ENCODE data around the gene TSC2.
"Not testable (repeated sequence)": the region's sequence is repeated elsewhere in the genome, so short reads cannot be mapped to it uniquely, and the experiment has no call there.

GRCh38 chr16:2135071-2135470 is 87.3 kb downstream of the TSC2 start:
- not testable (repeated sequence) for TF ChIP-seq CTCF, POLR2AphosphoS5, EP300 (IDR thresholded peaks at IDR 0.05)

Data from upper lobe of left lung (tissue), 4 donors.